K562 (cell line): ENCODE results near the gene PPP1R9B. TPM values are rescaled to one million over a fixed set of nuclear protein-coding genes. Genes with fewer than 3 reads are reported as not detected.

Source experiments
- ATAC-seq: fragments of 200-7000 bp; cut with Tn5 transposase; 3 replicates; pipeline ENCODE4 v1.9.1; 2020; ENCODE audit warnings: moderate library complexity
- BruUV-seq: library from RNA; stranded (reverse); fragments of 400-500 nt; replicated peaks from 2 replicates; lab custom pipeline; 2021; lab: Mats Ljungman, UMichigan
- CTCF ChIA-PET: fragments of 300-600 bp; formaldehyde crosslinking; extraction: SDS; loops from one replicate; lab custom pipeline; 2021; ENCODE audit warnings: low intra/inter-chr PET ratio; lab: Yijun Ruan, JAX
- POLR2A ChIA-PET: fragments of 300-600, 350-650 bp; sonication (Branson Sonifier 250); formaldehyde crosslinking; extraction: SDS; loops from one replicate; lab custom pipeline; 2021; ENCODE audit warnings: antibody characterized with exemption, inconsistent platforms; lab: Yijun Ruan, JAX
- DNase-seq, 4 experiments: peaks; one replicate each; pipeline versions ENCODE4 v3.0.0 to v3.0.0-alpha.2; 2011 to 2018; ENCODE audit warnings: low spot score in 3 of 4, mixed read lengths in 3 of 4; ENCODE audit errors: extremely low read depth in 1 of 4
- FAIRE-seq: peaks from 2 replicates; lab custom pipeline; 2011; peaks lifted over from hg19 to GRCh38; lab: Jason Lieb, UNC
- H2AFZ ChIP-seq: 2 replicates; pipeline ENCODE4 v1.6.0; 2011; ENCODE audit warnings: low read depth, low read length, control low read depth, inconsistent platforms
- H3K27ac ChIP-seq: fragments of 200-600 bp; 3 replicates; pipeline ENCODE4 v1.8.0; 2011; ENCODE audit warnings: low read depth, mild to moderate bottlenecking, control low read depth, inconsistent platforms, low read length, moderate library complexity, mixed read lengths; ENCODE audit errors: extremely low read depth
- H3K27me3 ChIP-seq, 2 experiments: fragments of 300-600 bp in 1 of 2; 2 replicates in 1 of 2; 3 replicates in 1 of 2; pipeline versions ENCODE4 v1.6.0 to v1.8.0; 2011; ENCODE audit warnings: inconsistent platforms in 2 of 2, low read length in 2 of 2, mild to moderate bottlenecking in 1 of 2, mixed read lengths in 1 of 2, moderate library complexity in 1 of 2; ENCODE audit not compliant: control insufficient read depth in 2 of 2, insufficient read depth in 2 of 2
- H3K36me3 ChIP-seq: fragments of 300-600 bp; 3 replicates; pipeline ENCODE4 v1.8.0; 2011; ENCODE audit warnings: mild to moderate bottlenecking, low read length, inconsistent platforms; ENCODE audit not compliant: control insufficient read depth, insufficient read depth
- H3K4me1 ChIP-seq, 2 experiments: fragments of 200-600 bp in 1 of 2; replicated peaks in 1 of 2; 2 replicates in 1 of 2; 3 replicates in 1 of 2; pipeline versions ENCODE4 v1.5.1 to v1.8.0; 2011; ENCODE audit warnings: inconsistent platforms in 2 of 2, low read length in 2 of 2, mild to moderate bottlenecking in 1 of 2, mixed read lengths in 1 of 2, moderate library complexity in 1 of 2; ENCODE audit not compliant: control insufficient read depth in 2 of 2, insufficient read depth in 2 of 2
- H3K4me2 ChIP-seq: 2 replicates; pipeline ENCODE4 v1.6.1; 2011; ENCODE audit warnings: low read length, control low read depth, inconsistent platforms, mixed read lengths; ENCODE audit not compliant: insufficient read depth
- H3K4me3 ChIP-seq: fragments of 200-600 bp; sonication (generic), shearing (Covaris generic); 2 replicates; pipeline ENCODE4 v1.5.1; 2016; ENCODE audit warnings: control low read depth, inconsistent platforms
- H3K79me2 ChIP-seq: fragments of 200-600 bp; 3 replicates; pipeline ENCODE4 v1.8.0; 2011; ENCODE audit warnings: low read length, inconsistent platforms; ENCODE audit not compliant: control insufficient read depth, insufficient read depth
- H3K9ac ChIP-seq, 2 experiments: 2 replicates each; pipeline versions ENCODE4 v1.6.0 to v1.6.1; 2011; ENCODE audit warnings: low read depth in 2 of 2, low read length in 2 of 2, control low read depth in 1 of 2, inconsistent platforms in 1 of 2, mild to moderate bottlenecking in 1 of 2, mixed read lengths in 1 of 2; ENCODE audit not compliant: insufficient read depth in 1 of 2
- H3K9me1 ChIP-seq: one replicate; pipeline ENCODE4 v1.6.0; 2011; ENCODE audit warnings: inconsistent platforms, mild to moderate bottlenecking, low read length, moderate library complexity; ENCODE audit not compliant: control insufficient read depth, insufficient read depth
- H3K9me3 ChIP-seq: replicated peaks from 2 replicates; pipeline ENCODE4 v1.5.1; 2011; ENCODE audit warnings: low read depth, low read length, inconsistent platforms; ENCODE audit not compliant: control insufficient read depth, insufficient read depth
- H4K20me1 ChIP-seq: replicated peaks from 2 replicates; pipeline ENCODE4 v1.6.1; 2011; ENCODE audit warnings: low read length, inconsistent platforms, mixed read lengths; ENCODE audit not compliant: control insufficient read depth, insufficient read depth
- CUX1 ChIP-seq: fragments of 200-800 bp; sonication (Bioruptor generic); IDR thresholded peaks from 2 replicates; pipeline ENCODE4 v1.6.1; 2016; ENCODE audit warnings: missing genetic modification characterization, missing compliant biosample characterization
- DNMT1 ChIP-seq: fragments of 450-650 bp; IDR thresholded peaks from 2 replicates; pipeline ENCODE4 v1.6.1; 2016; ENCODE audit warnings: antibody characterized with exemption, mild to moderate bottlenecking
- GATAD2B ChIP-seq: fragments of 450-650 bp; IDR thresholded peaks from 2 replicates; pipeline ENCODE4 v1.6.1; 2017; ENCODE audit warnings: mild to moderate bottlenecking, borderline replicate concordance
- HDAC6 ChIP-seq: IDR thresholded peaks from 2 replicates; pipeline ENCODE4 v1.6.1; 2012; ENCODE audit warnings: low read depth, mild to moderate bottlenecking, control low read depth, inconsistent platforms, low read length, moderate library complexity
- MCM2 ChIP-seq: fragments of 450-650 bp; IDR thresholded peaks from 2 replicates; pipeline ENCODE4 v1.6.1; 2017; ENCODE audit warnings: low read depth, mild to moderate bottlenecking
- MXI1 ChIP-seq: IDR thresholded peaks from 2 replicates; pipeline ENCODE4 v1.6.1; 2011; ENCODE audit warnings: low read depth, mild to moderate bottlenecking, improper control_type of control experiment, low read length
- NFRKB ChIP-seq: fragments of 450-650 bp; IDR thresholded peaks from 2 replicates; pipeline ENCODE4 v1.6.1; 2016; ENCODE audit warnings: low read depth
- RBFOX2 ChIP-seq: fragments of 200-400 bp; formaldehyde crosslinking; IDR thresholded peaks from 2 replicates; pipeline ENCODE4 v1.6.1; 2017; ENCODE audit warnings: low read depth, mild to moderate bottlenecking, low read length, moderate library complexity
- ZBTB11 ChIP-seq, 3 experiments: fragments of 200-800 bp in 1 of 3; fragments of 250-450 bp in 1 of 3; fragments of 450-650 bp in 1 of 3; sonication (Bioruptor Pico) in 1 of 3; sonication (Bioruptor generic) in 1 of 3; formaldehyde crosslinking in 1 of 3; IDR thresholded peaks; 2 replicates each; pipeline versions ENCODE4 v1.6.1 to v1.8.0; 2016 to 2022; ENCODE audit warnings: mild to moderate bottlenecking in 2 of 3, missing genetic modification characterization in 2 of 3, missing compliant biosample characterization in 1 of 3, moderate library complexity in 1 of 3
- ZNF263 ChIP-seq: sonication (generic); formaldehyde crosslinking; IDR thresholded peaks from 2 replicates; pipeline ENCODE4 v1.8.0; 2022; ENCODE audit warnings: mild to moderate bottlenecking, missing genetic modification reagents, borderline replicate concordance
- WGBS: fragments of 100-300 bp; shearing (Covaris generic); methylation state at CpG from one replicate; pipeline ENCODE4 v1.1.6; 2016; ENCODE audit warnings: low coverage, mixed read lengths; ENCODE audit not compliant: insufficient coverage; ENCODE audit errors: missing lambda C conversion rate; 5-methylcytosine and 5-hydroxymethylcytosine counted together
- in situ Hi-C: fragments of 300-500 bp; cut with MboI; formaldehyde crosslinking; loops from 4 replicates; pipeline ENCODE4 v1.15.0; 2018; ENCODE audit warnings: inconsistent platforms, mixed read lengths
- intact Hi-C: fragments of 100-400 bp; cut with micrococcal nuclease; formaldehyde crosslinking; loops from 2 replicates; pipeline ENCODE4 v1.14.2; 2022
- polyA plus RNA-seq, 8 experiments: library from polyadenylated mRNA; depleted of rRNA in 4 of 8; stranded (reverse) in 5 of 8; unstranded in 3 of 8; fragments of >200 nt; fragmentation: Nextera tagmentation in 2 of 8; fragmentation: Illumina TruSeq in 1 of 8; extraction: Ambion mirVana in 2 of 8; extraction: Trizol in 1 of 8; gene quantifications; 2 replicates each; pipeline versions ENCODE4 v1.2.1 to v1.2.3, GENCODE V29; 2011 to 2014; ENCODE audit warnings: inconsistent platforms in 1 of 8, missing spikeins in 1 of 8
- total RNA-seq, 7 experiments: library from RNA; depleted of rRNA in 6 of 7; stranded (reverse); fragments of >200 nt in 6 of 7; fragmentation: Illumina TruSeq in 2 of 7; extraction: Trizol in 2 of 7; gene quantifications; 2 replicates each; pipeline versions ENCODE4 v1.2.1 to v1.2.3, GENCODE V29; 2011 to 2021; ENCODE audit warnings: low replicate concordance in 1 of 7

The PPP1R9B gene
- total and polyA plus RNA-seq, 9 of the 15 experiments (the other 6 are each of a cell fraction or from before 2014, with no cell fraction given) = 0.10 to 63.5 (median 24.7) TPM

- in situ Hi-C loops = no loop called here
- peaks cover 14% of the 10 kb centered on the region for H4K20me1 ChIP-seq
Observed at GRCh38 chr17:50149091-50149416, 1.4 kb downstream of the PPP1R9B start.

More at GRCh38 chr17:50149091-50149416, 1.4 kb downstream of the PPP1R9B start:
- H3K4me2 ChIP-seq = peak overlapping the region; percentile 80
- no peaks in the 10 kb centered on the region for H3K27me3 ChIP-seq
- H3K9me1 ChIP-seq = peaks cover 15% of the 10 kb centered on the region
- intact Hi-C loops = no loop called here
- no TSS peak for BruUV-seq
- ChIA-PET POLR2A (interaction anchor here (0.6 kb wide), 1 partner anchor 56 kb away, joined by 4 read pairs; no protein-coding TSS in a partner anchor), CTCF (no interaction called here)
- no peaks in the 10 kb centered on the region for H3K9me3 ChIP-seq
- no peak overlapping the region for H2AFZ ChIP-seq
- DNase-seq = no peak
- FAIRE-seq = no peak
- ATAC-seq = no peak
- H3K79me2 ChIP-seq = peaks cover 80% of the 10 kb centered on the region
- peaks cover 41% of the 10 kb centered on the region for H3K36me3 ChIP-seq
- H3K27ac ChIP-seq = peak overlapping the region; percentile 83
- 0% methylated on average over 7 of the region's 30 CpGs for WGBS
- H3K4me1 ChIP-seq = peaks cover 40 to 95% of the 10 kb centered on the region in 2 experiments
- no peak for TF ChIP-seq MCM2
- no peak for TF ChIP-seq DNMT1
- peak; percentile 83 for TF ChIP-seq ZNF263
- TF ChIP-seq MXI1 = 0 out of 2 replicates have a peak, but pooled peaks have one; percentile 13
- TF ChIP-seq RBFOX2 = no peak
- no peak for TF ChIP-seq GATAD2B
- no peak for TF ChIP-seq NFRKB
- no peak for TF ChIP-seq HDAC6
- TF ChIP-seq CUX1 = no peak
- TF ChIP-seq ZBTB11 (CRISPR knock-in tag; IDR thresholded peaks at IDR 0.05) = peak in 1 of 3 experiments; percentile 10; a peak in 1 of 6 replicates
- peak overlapping the region; percentile 67 for H3K4me3 ChIP-seq
- peak overlapping the region; percentile 67 to 97 for H3K9ac ChIP-seq
